Measurements from ENCODE around the gene VSTM4.

VSTM4 gene

GRCh38 chr10:49115015-49115795, at the start of gene VSTM4:
Gene VSTM4, minus strand, starts transcription at chr10:49115522. Its CDS starts 37 bp downstream, at chr10:49115485.
- in situ Hi-C loops (cut with MboI; ENCODE audit: low sequenced_read_pairs) = no loop called here

DNA sequence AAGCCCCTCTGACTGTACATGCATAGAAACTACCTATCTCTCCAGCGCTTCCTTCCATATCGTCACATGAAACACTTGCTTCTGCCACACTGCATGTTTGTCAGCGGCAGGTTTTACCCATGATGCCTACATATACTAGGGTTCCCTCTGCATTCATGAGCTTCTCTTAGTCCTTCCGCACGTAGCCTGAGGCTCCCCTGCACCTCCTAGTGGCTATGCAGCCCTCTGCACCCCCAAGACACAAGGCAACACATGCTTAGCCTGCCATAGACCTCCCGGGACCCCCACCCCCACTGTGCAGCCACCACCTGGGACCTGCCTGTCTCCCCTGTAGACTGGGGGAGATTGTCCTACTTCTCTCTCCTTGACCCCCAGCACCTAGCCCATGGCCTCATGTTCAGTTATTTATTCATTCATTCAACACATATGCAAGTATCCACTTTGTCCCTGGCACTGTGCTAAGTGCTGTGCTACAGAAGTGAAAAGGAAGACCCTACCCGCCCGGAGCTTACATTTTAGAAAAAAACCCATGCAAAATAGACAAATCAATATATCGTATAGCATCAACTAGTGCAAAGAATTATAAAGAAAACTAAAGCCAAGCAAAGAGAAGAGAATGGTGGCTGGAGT, 49.4 kb upstream of the VSTM4 start:
- in situ Hi-C loops (cut with MboI; ENCODE audit: low sequenced_read_pairs) = no loop called here

GRCh38 chr10:49163741-49164140, 48.4 kb upstream of the VSTM4 start:
- in situ Hi-C loops (cut with MboI; ENCODE audit: low sequenced_read_pairs) = no loop called here

DNA sequence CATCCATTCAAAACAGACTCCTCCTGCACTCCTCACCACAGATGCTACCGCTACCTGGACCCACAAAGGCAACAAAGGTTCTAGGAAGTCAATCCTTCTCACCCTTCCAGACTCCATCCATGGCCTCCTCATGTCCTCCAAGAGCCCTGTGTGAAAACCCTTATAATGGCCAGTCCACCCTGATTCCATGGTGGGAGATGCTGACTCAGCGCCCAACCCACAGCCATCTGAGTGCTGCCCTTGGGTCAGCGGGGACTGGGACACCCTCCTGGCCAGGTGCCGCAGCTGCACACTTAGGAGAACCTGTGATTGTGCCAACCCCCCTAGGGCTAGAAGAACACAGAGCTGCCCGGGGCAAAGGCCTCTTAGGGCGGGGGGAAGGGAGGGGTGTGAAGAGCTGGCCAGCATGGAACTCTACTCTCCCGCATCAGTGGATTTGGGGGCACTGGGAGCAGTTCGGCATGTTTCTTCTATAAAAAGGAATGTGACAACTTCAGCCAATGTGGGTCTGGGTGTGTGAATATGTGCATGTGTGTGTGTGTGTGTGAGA, 47.5 kb upstream of the VSTM4 start:
- in situ Hi-C loops (cut with MboI; ENCODE audit: low sequenced_read_pairs) = no loop called here

GRCh38 chr10:49162063-49162462, 46.7 kb upstream of the VSTM4 start:
- in situ Hi-C loops (cut with MboI; ENCODE audit: low sequenced_read_pairs) = no loop called here

DNA sequence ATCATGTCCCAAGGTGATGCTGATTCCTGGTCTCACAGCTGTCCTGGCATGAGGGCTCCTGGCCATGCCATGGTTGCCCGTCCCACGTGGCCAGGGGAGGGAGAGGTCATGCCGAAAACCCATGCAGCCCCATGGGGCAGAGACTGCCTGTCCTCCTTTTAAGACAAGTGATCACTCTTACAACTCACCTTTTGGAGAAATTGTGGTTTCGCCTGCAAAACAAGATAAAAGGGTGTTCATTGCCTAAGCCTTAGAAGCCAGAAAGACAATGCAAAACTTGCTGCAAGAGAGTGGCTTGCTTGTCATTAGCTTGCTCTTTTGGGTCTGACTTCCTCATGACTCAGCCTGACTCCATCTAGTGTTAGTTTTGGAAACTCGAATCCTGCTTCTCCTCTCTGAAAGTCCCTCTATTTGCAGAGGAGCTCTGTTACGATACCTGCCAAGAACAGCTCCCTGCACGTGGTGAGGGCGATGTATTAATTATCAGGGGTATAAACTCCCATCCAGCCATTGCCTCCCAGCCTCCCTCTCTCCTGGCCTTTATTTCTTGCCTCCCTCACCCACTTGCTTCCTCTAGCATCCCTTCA, 46.2 kb upstream of the VSTM4 start:
- in situ Hi-C loops (cut with MboI; ENCODE audit: low sequenced_read_pairs) = no loop called here

DNA sequence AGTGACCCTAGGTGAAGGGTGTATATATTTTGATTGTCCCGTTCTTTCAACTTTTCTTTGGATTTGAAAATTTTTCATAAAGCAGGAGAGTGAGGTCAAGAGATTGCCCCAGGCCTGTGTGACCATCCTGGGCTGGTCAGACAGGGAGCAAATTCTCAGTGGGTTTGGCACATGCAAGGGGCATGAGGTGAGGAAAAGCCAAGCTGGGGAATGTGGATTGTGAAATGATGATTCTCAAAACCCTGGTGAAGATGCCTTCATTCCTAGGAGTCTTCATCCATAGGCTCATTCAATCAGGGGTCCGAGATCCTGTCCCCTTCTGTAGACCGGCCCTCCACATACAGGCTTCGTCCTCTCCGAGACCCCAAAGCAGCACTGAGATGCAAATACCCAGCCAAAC, 45.5 kb upstream of the VSTM4 start:
- in situ Hi-C loops (cut with MboI; ENCODE audit: low sequenced_read_pairs) = no loop called here

GRCh38 chr10:49160110-49160509, 44.8 kb upstream of the VSTM4 start:
- in situ Hi-C loops (cut with MboI; ENCODE audit: low sequenced_read_pairs) = no loop called here

GRCh38 chr10:49158915-49159314, 43.6 kb upstream of the VSTM4 start:
- in situ Hi-C loops (cut with MboI; ENCODE audit: low sequenced_read_pairs) = no loop called here

DNA sequence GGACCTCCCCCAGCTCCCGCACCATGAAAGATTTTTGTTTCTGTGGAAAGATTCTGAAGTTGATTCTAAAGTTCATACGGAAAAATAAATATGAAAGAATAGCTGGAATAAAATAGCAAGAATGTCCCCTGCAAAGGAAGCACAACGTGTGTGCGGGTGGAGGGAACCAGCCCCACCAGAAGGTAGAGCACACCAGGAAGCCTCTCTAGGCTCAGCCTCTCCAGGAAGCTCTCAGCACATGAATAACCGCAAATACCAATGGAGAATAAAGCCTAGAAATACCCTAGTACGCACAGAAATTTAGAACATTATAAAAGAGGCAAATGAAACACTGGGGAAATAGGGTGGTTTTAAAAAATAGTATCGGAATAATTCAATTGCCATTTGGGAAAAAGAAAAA, 43.1 kb upstream of the VSTM4 start:
- in situ Hi-C loops (cut with MboI; ENCODE audit: low sequenced_read_pairs) = no loop called here

DNA sequence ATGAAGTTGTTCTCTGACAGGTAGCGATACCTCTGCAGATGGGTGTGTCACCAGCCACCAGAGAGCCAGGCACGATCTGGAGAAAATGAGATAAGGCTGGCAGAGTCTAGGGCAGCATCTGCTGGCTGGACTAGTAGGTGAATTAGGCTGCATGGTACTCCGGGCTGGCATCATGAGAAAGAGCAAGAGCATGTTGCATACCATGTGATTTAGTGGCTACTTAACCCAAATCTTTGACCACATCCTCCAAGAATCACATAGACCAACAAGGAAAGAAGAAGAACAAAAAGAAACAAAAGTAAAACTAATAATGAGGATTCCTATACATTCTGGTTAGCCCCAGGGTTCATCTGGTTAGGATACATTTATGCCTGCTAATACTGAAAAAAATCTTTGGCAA, 41.9 kb upstream of the VSTM4 start:
- in situ Hi-C loops (cut with MboI; ENCODE audit: low sequenced_read_pairs) = no loop called here

DNA sequence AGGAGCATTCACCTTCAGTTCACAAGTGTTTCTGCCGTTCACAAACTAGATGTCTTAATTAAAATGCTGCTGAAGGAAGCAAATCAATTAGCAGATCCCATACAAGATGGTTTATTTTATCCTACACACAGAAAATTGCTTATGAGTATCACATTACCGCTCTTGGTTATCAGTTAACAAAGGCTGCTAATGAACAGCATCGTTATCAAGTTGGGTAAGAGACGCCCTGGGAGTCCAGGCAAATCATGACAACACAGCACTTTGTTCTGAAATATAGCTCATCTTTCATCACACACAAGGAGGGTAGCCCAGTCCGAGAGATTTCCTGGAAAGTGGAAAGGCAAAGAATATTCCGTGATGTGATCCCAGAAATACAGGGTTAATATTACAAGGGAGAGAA, 39.3 kb upstream of the VSTM4 start:
- in situ Hi-C loops (cut with MboI; ENCODE audit: low sequenced_read_pairs) = no loop called here

DNA sequence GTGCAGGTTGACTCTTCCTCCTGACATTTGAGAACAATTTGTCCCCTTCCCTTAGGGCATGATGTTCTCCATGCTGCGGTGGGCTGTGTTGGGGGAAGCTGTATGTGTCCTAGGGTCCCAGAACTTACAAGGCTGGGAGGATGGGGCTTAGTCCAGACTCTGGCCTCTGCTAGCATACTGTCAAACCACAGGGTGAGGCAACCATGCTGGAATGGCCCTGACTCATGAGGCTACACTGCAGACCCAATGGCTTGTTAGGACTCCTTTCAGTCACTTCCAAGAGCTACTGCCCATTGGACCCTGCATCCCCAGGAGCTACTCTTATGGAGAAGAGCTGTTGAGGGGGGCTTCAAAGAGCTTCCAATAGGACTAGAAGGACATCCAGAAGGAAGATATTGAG, 38.6 kb upstream of the VSTM4 start:
- in situ Hi-C loops (cut with MboI; ENCODE audit: low sequenced_read_pairs) = no loop called here

GRCh38 chr10:49153115-49153514, 37.8 kb upstream of the VSTM4 start:
- in situ Hi-C loops (cut with MboI; ENCODE audit: low sequenced_read_pairs) = no loop called here

DNA sequence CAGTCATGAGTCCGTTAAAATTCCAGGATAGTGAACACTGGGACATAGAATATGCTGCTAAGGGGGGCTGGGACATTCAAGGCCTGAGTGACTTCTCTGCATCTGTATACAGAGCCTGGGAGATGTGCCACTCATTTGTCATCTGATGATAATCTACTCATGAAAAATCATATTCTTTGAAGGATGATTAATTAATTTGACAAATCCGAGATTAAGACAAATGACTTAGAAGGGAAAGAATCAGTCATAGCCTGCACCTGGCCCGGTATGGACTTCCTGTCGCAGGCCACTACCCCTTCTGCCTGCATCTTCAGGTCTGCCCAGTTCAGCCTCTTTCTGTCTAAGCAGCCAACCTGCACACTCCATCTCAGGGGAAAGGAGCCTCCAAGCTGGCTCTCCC, 37.3 kb upstream of the VSTM4 start:
- in situ Hi-C loops (cut with MboI; ENCODE audit: low sequenced_read_pairs) = no loop called here

- in situ Hi-C loops (cut with MboI; ENCODE audit: low sequenced_read_pairs) = no loop called here
Measured at GRCh38 chr10:49152037-49152436, 36.7 kb upstream of the VSTM4 start.

DNA sequence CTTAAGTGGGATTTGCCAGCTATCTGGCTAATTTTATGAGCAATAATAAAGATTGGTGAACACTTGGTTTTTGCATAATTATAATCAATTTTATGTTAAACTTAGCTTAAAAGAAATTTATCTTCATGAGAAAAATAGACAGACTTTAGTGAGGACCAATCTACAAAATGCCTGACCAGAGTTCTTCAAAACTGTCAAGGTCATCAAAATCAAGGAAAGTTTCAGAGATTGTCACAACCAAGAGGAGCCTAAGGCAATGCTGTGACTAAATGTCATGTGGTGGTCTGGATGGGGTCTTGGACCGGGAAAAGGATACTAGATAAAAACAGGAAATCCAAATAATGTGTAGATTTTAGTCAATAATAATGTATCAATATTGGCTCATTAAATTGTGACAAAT, 36.2 kb upstream of the VSTM4 start:
- in situ Hi-C loops (cut with MboI; ENCODE audit: low sequenced_read_pairs) = no loop called here

DNA sequence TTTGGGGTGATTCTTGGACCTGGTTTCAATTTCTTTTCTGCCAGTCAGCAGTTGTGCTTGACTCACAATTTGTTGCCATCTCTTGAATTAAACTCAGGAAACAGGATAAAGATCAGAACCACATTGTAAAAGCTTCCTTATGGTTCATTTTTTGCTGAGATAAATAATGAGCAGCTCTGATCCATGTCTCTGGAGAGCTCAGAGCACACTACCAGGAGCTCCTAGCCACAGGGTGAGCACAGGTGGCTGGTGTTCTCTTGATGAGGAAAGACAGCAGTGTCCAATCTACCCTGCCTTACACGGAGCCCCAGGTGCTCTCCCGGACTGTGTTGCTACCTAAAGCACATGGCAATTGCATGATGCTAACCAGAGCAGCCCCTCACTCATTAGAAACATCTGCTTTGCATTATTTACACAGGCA, 35.7 kb upstream of the VSTM4 start:
- in situ Hi-C loops (cut with MboI; ENCODE audit: low sequenced_read_pairs) = no loop called here

DNA sequence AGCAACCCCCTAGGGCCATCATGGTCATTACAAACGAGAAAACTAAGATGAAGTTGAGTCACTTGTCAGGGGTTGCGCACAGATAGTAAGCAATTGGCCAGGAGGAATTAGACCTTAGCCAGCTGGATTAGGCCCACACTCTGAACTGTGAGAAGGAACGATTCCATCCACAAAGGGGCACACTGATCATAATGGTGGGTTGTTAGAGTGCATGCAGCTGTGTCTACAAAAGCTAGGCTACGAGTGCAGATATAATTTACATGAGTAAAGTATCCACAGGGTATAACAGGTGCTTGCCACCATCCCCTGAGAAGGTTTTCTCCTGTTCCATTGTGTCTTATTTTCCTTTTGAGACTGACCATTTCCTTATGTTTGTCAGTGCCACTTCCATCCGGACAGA, 35.1 kb upstream of the VSTM4 start:
- in situ Hi-C loops (cut with MboI; ENCODE audit: low sequenced_read_pairs) = no loop called here

DNA sequence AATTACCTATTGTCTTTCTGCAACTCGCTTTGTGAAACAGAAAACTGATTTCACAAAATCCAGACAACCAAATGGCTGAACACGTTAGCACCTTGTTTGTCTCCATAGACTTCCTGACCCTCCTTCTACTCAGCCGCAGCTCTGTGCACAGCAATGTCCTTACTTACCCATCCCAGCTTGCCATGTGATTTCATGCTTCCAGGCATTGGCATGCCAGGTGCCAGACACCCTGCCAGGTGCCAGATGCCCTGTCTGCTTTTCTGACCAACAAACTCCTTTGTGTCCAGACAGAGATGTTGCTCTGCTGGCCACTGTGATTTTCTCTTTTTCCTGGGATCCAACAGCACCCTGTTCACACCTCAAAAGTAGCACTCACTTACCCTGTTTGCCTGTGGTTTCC, 34.6 kb upstream of the VSTM4 start:
- in situ Hi-C loops (cut with MboI; ENCODE audit: low sequenced_read_pairs) = no loop called here

DNA sequence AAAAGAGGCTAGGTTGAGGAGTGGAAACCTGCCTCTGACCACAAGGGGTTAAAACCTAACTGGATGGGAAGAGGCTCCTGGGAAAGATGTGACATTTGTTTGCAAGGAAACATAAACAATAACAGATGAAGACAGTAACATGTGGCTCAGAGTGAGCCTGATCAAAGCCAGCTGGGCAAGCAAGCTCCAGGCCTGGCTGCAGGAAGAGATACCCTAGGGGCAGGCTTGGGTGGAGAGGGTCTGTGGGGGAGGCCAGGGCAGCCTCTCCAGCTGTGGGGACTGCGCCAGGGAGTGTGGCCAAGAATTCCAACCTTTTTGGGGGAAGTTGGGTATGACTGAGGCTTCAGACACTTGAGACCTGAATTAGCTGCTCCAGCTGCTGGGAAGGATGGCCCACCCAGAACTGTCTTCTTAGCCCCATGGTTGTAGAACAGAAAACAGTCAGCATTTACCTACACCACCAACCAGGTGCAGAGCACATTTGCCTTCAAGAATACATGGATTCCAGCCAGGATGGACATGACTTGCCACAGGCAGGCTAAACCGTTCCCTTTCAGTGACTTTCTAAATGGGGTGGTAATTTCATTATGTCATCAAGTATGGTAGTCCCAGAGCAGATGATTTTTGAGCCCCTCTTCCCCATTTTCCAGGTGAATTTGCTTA, 28.9 kb upstream of the VSTM4 start:
- in situ Hi-C loops (cut with MboI; ENCODE audit: low sequenced_read_pairs) = no loop called here
